ENCODE data around the gene CNTFR.

CNTFR gene

DNA sequence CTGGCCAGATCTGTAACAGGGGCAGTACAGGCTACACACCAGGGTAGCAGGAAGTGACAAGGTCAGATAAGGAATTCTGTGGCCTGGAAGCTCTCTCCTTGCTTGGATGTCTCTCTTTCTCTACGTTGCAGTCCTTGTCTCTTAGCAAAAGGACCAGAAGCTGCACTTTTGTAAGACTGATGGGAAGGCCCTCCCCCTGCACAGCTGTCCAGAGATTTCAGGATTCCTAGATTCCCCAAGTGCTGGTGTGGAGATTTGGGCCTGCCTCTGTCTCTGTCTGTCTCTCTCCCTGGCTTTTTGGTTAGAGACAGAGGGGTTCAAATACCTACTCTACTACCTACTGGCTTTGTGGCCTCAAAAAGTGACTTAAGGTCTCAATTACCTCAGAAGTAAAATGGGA is 10.0 kb upstream of the CNTFR start:
- Histone ChIP-seq H3K27me3 (ENCODE audit: low read depth, low read length) (no peaks in the 10 kb centered on the region), H3K4me1 (ENCODE audit: control insufficient read depth in 1 of 2, insufficient read depth in 2 of 2, low read length in 2 of 2) (no peaks in the 10 kb centered on the region), H3K36me3 (ENCODE audit: control insufficient read depth in 1 of 2, insufficient read depth in 2 of 2, low read length in 2 of 2) (no peaks in the 10 kb centered on the region), H3K4me3 (ENCODE audit: low read depth in 1 of 2, low read length in 2 of 2) (no peak overlapping the region), H3K9me3 (ENCODE audit: control insufficient read depth in 1 of 2, low read length in 2 of 2) (no peaks in the 10 kb centered on the region), H3K27ac (ENCODE audit: low read length) (no peak overlapping the region)

DNA sequence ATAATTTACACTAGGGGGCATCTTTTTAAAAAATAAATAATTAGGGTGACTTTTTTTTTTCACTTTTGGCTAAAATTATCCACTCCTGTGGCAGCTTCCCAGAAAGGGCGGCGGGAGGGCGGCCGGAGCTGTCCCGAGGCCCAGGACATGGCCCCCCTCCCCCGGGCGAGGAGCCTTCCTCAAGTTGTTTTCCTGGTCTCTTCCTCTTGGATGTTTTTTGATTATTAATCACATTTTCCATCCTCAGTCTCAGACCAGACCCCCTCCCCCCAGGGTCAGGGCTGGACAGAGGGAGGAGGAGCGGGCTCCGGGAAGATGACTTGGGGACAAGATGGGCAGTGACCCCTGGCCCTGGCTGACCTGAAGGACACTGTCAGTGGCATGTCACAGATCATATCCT is 4.7 kb upstream of the CNTFR start:
- Histone ChIP-seq H3K36me3 (ENCODE audit: control insufficient read depth in 1 of 2, insufficient read depth in 2 of 2, low read length in 2 of 2) (no peaks in the 10 kb centered on the region), H3K4me1 (ENCODE audit: control insufficient read depth in 1 of 2, insufficient read depth in 2 of 2, low read length in 2 of 2) (peaks cover 0 to 39% of the 10 kb centered on the region in 2 donors), H3K27me3 (ENCODE audit: low read depth, low read length) (peaks cover 19% of the 10 kb centered on the region), H3K27ac (ENCODE audit: low read length) (no peak overlapping the region), H3K4me3 (ENCODE audit: low read depth in 1 of 2, low read length in 2 of 2) (no peak overlapping the region), H3K9me3 (ENCODE audit: control insufficient read depth in 1 of 2, low read length in 2 of 2) (no peaks in the 10 kb centered on the region)

DNA sequence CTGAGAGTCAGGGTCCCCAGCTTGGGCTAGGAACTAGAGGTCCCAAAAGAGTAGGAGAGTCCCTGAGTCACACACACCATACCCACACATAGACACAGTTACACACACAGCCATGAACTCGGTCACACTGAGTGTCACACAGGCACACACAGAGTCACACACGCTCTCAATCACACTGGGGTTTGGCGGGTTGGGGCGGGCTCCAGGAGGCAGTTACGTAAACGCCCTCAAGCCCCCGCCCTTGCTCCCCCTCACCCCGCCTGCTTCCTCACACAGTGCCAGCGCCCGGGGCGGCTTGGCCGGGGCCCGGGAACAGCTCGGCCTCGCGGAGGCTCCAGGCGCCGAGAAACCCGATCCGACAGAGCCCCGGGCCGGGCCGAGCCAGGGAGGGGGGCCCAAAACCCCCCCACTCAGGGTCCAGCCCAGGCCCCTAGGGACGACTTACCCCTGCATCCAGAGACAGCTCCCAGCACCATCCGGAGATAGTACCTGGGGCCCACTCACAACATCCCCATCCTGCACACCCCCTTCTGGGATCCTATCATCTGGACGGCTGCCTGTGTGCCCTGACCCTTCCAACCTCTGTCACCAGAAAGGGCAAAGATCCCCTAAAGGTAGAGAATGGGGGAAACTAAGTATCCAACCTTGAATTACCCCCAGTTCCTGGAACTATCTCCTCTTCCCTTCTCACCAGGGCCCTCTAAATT is 3.5 kb upstream of the CNTFR start:
- H3K36me3 ChIP-seq (ENCODE audit: control insufficient read depth in 1 of 2, insufficient read depth in 2 of 2, low read length in 2 of 2), result no peaks in the 10 kb centered on the region
- H3K27me3 ChIP-seq (ENCODE audit: low read depth, low read length), result peaks cover 29% of the 10 kb centered on the region
- H3K9me3 ChIP-seq (ENCODE audit: control insufficient read depth in 1 of 2, low read length in 2 of 2), result no peaks in the 10 kb centered on the region
- H3K27ac ChIP-seq (ENCODE audit: low read length), result no peak overlapping the region
- no peak overlapping the region for H3K4me3 ChIP-seq (ENCODE audit: low read depth in 1 of 2, low read length in 2 of 2)
- H3K4me1 ChIP-seq (ENCODE audit: control insufficient read depth in 1 of 2, insufficient read depth in 2 of 2, low read length in 2 of 2), result peaks cover 0 to 49% of the 10 kb centered on the region in 2 donors

DNA sequence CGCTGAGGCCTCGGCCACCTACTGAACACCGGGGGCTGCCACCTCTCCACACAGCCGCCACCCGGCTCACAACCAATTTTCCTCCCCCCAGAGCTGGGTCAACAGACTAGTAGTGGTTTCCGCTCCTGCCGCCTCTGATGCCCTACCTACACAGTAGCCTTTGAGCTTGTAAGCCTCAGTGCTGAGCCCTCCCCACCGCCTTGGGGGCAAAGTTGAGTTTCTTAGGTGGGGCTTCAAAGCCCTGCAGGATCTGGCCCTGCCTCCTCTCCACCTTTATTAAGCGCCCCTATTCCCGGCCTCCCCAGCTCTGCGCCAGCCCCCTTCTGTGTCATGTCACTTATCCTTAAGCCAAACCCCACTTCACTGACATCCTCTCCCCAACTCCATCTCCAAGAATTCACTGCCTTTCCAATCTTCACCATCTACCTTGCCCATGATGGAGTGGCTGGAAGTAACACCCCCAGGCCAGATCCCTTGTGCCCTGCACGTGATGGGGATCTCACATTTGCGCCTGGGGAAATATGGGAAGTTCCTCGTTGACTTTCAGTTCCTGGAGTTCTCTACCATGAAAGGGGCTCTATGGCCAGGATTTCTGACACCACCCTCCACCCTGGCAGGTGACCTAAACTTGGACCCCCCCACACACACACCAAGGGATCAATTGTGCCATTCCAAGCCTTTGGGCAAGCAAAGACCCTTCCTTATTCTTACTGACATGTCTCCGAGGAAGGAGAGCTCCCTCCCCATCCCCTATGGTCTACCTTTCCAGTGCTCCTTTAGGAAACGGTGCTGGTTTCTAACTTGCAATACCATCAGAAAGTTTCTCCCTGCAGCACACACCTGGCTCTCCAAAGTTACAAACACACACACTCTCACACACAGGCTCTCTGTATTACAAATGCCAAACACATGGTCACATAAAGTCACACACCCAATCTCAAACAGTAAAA is 2.7 kb upstream of the CNTFR start:
- Histone ChIP-seq H3K27me3 (ENCODE audit: low read depth, low read length) (peaks cover 38% of the 10 kb centered on the region), H3K4me3 (ENCODE audit: low read depth in 1 of 2, low read length in 2 of 2) (no peak overlapping the region), H3K4me1 (ENCODE audit: control insufficient read depth in 1 of 2, insufficient read depth in 2 of 2, low read length in 2 of 2) (peaks cover 0 to 49% of the 10 kb centered on the region in 2 donors), H3K36me3 (ENCODE audit: control insufficient read depth in 1 of 2, insufficient read depth in 2 of 2, low read length in 2 of 2) (no peaks in the 10 kb centered on the region), H3K27ac (ENCODE audit: low read length) (no peak overlapping the region), H3K9me3 (ENCODE audit: control insufficient read depth in 1 of 2, low read length in 2 of 2) (no peaks in the 10 kb centered on the region)

DNA sequence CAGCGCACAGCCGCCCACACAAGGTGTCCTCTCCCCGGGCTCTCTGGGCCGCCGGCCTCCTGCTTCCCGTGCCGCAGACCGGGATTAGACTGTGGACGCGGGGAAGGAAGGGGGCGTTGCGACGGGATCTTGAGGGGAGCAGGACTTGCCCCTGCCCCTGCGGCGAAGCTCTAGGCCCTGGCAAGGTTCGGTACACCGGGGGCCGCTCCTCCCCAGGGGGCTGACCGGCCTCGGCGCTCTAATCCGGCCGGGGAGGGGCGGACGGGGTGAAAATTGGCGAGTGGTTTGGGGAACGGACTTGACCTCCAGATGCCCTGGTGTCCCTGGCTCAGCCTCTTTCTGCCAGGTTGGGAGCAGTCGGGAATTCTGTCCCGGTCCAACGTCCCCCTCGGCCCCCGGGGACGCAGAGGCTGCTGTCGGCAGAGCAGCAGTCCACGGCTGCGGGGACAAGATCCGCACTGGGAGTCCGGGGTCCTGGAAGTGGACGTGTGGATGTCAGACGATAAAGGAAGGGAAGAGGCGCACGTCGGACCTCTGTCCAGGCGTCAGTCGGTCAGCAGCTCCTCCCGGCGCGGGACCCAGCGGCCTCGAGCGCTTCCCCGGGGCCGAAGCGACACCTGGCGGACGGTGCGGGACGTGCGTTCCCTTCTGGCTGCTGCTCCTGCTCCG is 1.9 kb upstream of the CNTFR start:
- H3K36me3 ChIP-seq (ENCODE audit: control insufficient read depth in 1 of 2, insufficient read depth in 2 of 2, low read length in 2 of 2), result no peaks in the 10 kb centered on the region
- H3K4me1 ChIP-seq (ENCODE audit: control insufficient read depth in 1 of 2, insufficient read depth in 2 of 2, low read length in 2 of 2), result peaks cover 0 to 49% of the 10 kb centered on the region in 2 donors
- H3K9me3 ChIP-seq (ENCODE audit: control insufficient read depth in 1 of 2, low read length in 2 of 2), result no peaks in the 10 kb centered on the region
- H3K27me3 ChIP-seq (ENCODE audit: low read depth, low read length), result peaks cover 44% of the 10 kb centered on the region
- H3K4me3 ChIP-seq (ENCODE audit: low read depth in 1 of 2, low read length in 2 of 2), result peak overlapping the region; percentile 33 to 67
- no peak overlapping the region for H3K27ac ChIP-seq (ENCODE audit: low read length)

DNA sequence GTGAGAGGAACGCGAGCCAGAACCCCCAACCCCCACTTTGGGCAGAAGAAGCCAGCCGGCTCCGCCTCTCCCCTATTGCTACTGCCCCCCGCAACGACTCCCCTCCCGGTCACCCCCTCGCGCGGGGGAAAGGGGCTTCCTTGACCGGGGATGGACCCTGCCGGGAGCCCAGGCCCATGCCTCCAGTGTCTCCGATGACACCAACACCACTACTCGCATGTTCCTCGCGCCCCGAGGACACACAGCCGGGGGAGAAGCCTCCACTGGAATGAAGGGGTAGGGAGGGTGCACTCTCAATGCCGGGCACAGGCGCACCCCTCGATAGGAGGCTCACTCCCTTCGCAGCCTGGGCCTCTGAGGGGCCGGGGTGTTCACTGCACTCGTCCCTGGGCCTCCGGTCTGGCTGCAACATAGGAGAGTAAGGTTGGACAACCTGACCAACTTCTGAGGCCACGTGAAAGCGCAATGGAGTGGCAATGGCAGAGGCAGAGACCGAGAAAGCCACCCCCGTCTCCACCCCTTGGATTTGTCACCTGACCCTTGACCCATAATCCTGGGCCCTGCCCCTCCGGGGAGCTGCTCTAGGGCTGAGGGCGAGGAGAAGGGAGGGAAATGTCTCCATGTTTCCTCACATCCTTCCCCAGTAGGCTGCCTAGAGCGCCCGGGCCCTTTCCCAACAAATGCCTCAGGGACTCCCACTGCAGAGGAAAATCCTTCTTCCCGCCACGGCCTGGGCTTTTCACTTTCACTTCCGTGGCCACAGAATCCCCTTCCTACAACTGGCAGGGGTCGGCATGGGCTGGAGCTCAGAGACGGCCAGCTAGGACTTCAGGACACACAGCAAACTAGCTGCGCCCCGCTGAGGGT is 1.1 kb upstream of the CNTFR start:
- Histone ChIP-seq H3K27me3 (ENCODE audit: low read depth, low read length) (peaks cover 52% of the 10 kb centered on the region), H3K36me3 (ENCODE audit: control insufficient read depth in 1 of 2, insufficient read depth in 2 of 2, low read length in 2 of 2) (no peaks in the 10 kb centered on the region), H3K4me1 (ENCODE audit: control insufficient read depth in 1 of 2, insufficient read depth in 2 of 2, low read length in 2 of 2) (peaks cover 0 to 49% of the 10 kb centered on the region in 2 donors), H3K27ac (ENCODE audit: low read length) (no peak overlapping the region), H3K4me3 (ENCODE audit: low read depth in 1 of 2, low read length in 2 of 2) (peak overlapping the region; percentile 33 to 67), H3K9me3 (ENCODE audit: control insufficient read depth in 1 of 2, low read length in 2 of 2) (no peaks in the 10 kb centered on the region)

DNA sequence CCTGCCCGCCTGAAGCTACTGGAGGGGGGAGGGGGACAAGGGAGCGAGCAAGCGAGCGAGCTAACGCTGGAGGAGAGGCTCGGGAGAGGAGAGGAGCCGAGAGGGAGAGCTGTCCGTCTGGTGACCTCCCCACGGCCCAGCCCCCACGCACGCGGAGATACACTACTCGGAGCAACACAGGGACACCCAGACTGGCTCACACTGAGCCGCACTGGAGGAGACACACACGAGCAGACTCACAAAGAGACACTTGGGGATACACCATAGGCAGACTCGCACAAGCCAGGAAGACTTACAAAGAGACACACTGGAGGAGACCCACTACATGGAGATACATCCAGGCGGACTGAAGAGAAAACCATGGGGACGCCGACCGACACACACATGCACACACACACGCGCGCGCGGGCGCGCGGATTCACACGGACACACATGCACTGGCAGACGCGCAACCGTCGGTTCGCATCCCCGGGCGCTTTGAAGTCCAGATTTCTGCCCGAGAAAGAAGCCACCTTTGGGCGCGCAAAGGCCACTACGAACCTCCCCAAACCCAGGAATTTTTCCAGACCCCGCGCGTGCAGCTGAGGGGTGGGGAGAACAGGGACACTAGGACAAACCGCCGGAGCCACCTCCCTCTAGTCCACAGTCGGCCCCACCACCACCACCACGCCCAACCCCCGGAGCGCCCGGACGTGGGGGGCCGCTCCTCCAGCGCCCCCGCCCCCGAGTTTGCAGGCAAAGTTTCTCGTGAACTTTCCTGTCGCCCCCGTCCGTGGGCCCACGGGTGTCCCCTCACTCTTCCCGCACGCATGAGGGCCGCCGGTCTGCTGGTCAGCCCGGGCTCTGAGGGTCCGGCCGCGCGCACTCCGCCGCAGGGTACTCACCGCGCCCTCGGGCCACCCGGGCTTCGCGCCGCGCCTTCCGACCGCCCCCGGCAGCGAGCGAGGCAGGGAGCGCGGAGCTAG is 571 bp downstream of the CNTFR start:
- peak overlapping the region; percentile 30 to 67 for H3K4me3 ChIP-seq (ENCODE audit: low read depth in 1 of 2, low read length in 2 of 2)
- H3K9me3 ChIP-seq (ENCODE audit: control insufficient read depth in 1 of 2, low read length in 2 of 2), result no peaks in the 10 kb centered on the region
- H3K36me3 ChIP-seq (ENCODE audit: control insufficient read depth in 1 of 2, insufficient read depth in 2 of 2, low read length in 2 of 2), result no peaks in the 10 kb centered on the region
- peaks cover 62% of the 10 kb centered on the region for H3K27me3 ChIP-seq (ENCODE audit: low read depth, low read length)
- peaks cover 0 to 49% of the 10 kb centered on the region in 2 donors for H3K4me1 ChIP-seq (ENCODE audit: control insufficient read depth in 1 of 2, insufficient read depth in 2 of 2, low read length in 2 of 2)
- no peak overlapping the region for H3K27ac ChIP-seq (ENCODE audit: low read length)

DNA sequence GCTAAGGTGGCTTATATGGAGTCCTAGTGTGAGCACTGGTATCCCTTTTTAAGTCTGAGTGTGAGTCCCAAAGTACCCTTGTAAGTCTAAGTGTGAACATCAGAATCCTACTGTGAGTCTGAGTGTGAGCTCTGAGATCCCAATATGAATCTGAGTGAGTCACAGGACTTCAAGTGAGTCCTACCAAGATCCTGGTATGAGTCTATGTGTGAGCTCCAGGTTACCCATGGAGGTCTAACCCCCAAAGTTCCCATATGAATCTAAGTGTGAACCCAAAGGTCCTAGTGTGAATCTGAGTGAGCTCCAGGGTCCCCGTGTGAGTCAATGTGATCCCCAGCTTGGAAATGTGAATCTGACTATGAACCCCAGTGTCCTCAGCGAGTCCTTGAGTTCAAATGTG is 2.3 kb downstream of the CNTFR start:
- no peaks in the 10 kb centered on the region for H3K36me3 ChIP-seq (ENCODE audit: control insufficient read depth in 1 of 2, insufficient read depth in 2 of 2, low read length in 2 of 2)
- H3K9me3 ChIP-seq (ENCODE audit: control insufficient read depth in 1 of 2, low read length in 2 of 2), result no peaks in the 10 kb centered on the region
- peaks cover 0 to 38% of the 10 kb centered on the region in 2 donors for H3K4me1 ChIP-seq (ENCODE audit: control insufficient read depth in 1 of 2, insufficient read depth in 2 of 2, low read length in 2 of 2)
- H3K27ac ChIP-seq (ENCODE audit: low read length), result no peak overlapping the region
- no peak overlapping the region for H3K4me3 ChIP-seq (ENCODE audit: low read depth in 1 of 2, low read length in 2 of 2)
- H3K27me3 ChIP-seq (ENCODE audit: low read depth, low read length), result peaks cover 58% of the 10 kb centered on the region

DNA sequence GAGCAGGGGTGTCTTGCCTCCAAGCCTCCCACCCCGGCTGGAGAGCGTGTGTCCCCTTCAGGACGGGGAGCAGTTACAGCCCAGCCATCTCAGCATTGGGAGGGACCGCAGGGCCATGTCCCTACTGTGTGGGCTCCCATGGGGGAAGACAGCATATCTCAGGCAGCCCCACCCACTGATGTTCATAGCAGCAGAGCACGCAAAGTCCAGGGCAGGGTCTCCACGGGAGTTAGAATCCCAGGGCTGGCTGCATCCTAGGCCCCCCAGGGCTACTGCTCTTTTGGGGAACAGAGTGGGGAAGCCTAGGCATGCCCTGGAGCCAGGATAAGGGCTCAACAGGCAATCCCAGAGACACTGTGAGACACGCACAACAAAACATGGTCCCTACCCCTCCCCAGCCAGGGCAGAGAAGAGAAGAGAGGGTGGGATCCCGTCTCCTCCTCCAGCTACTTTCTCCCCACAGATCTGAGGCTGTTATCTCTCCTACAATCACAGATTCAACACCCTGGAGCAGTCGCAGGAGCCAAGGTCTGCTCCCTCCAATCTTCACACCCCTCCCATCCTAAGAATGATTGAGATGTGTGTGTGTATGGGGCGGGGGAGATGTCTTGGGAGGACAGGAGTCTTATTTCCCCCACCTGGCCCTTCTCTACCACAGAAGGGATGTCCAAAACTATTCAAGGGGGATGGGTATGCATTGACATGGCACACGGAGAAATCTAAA is 3.4 kb downstream of the CNTFR start:
- Histone ChIP-seq H3K9me3 (ENCODE audit: control insufficient read depth in 1 of 2, low read length in 2 of 2) (no peaks in the 10 kb centered on the region), H3K36me3 (ENCODE audit: control insufficient read depth in 1 of 2, insufficient read depth in 2 of 2, low read length in 2 of 2) (no peaks in the 10 kb centered on the region), H3K27ac (ENCODE audit: low read length) (no peak overlapping the region), H3K4me3 (ENCODE audit: low read depth in 1 of 2, low read length in 2 of 2) (no peak overlapping the region), H3K4me1 (ENCODE audit: control insufficient read depth in 1 of 2, insufficient read depth in 2 of 2, low read length in 2 of 2) (peaks cover 0 to 27% of the 10 kb centered on the region in 2 donors), H3K27me3 (ENCODE audit: low read depth, low read length) (peaks cover 54% of the 10 kb centered on the region)

Data from muscle layer of duodenum (tissue), 2 donors.